Measurements from ENCODE around the gene CTNNA3.

DNA sequence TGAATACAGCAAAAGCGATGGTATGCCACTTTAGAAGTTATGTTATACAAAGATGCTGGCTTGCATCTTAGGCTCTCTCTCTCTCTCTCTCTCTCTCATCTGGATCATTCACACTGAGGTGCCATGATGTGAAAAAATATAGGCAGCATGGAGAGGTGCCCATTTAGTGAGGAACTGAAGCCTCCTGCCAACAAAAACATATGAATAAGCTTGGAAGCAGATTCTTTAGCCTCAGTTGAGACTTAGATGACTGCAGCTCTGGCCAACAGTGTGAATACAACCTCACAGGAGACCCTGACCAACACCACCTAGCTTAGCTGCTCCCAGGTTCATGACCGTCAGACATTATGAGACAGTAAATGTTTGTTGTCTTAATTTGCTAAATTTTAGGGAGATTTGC, 1330.3 kb downstream of the CTNNA3 start:
- TF ChIP-seq POLR2A (IDR thresholded peaks at IDR 0.05) = no peak
- TF ChIP-seq, protein P1, sequence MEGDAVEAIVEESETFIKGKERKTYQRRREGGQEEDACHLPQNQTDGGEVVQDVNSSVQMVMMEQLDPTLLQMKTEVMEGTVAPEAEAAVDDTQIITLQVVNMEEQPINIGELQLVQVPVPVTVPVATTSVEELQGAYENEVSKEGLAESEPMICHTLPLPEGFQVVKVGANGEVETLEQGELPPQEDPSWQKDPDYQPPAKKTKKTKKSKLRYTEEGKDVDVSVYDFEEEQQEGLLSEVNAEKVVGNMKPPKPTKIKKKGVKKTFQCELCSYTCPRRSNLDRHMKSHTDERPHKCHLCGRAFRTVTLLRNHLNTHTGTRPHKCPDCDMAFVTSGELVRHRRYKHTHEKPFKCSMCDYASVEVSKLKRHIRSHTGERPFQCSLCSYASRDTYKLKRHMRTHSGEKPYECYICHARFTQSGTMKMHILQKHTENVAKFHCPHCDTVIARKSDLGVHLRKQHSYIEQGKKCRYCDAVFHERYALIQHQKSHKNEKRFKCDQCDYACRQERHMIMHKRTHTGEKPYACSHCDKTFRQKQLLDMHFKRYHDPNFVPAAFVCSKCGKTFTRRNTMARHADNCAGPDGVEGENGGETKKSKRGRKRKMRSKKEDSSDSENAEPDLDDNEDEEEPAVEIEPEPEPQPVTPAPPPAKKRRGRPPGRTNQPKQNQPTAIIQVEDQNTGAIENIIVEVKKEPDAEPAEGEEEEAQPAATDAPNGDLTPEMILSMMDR (IDR thresholded peaks at IDR 0.05) = no peak
